ENCODE data around the gene CDH16.
"Not testable (repeated sequence)": the region's sequence is repeated elsewhere in the genome, so short reads cannot be mapped to it uniquely, and the experiment has no call there.

The CDH16 gene

DNA sequence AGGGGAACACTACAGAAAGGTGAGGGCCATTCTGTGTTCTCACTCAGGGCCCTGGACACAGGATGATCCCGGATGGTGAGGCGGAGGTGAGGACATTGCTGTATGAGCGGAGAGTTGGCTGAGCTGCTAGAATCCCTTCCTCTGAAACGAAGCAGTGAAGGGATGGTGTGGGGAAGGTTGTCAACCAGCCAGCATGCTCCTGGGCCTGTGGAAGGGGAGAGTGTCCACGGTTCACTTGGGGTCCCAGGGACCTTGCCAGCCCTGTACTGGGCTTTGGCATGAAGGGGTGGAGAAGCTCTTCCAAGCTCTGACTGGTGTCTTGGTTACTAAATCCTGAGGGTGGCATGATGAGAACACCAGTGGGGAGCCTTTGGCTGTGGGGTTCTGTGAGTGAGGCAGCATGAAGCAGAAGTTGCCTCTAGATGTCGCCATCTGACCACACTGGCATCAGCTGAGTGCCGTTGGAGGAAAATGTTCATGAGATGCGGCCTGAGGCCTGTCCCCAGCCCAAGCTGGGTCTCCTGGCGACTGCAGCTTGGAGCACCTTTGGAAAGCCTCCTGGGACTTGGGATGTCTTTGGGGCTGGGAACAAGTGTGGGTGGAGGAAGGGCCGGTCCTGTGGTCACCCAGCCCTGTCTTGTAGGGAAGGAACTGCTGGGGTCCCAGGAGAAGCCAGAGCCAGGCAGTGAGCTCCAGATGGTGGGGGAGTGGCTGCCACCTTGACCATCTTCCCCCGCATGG, 23.6 kb downstream of the CDH16 start:
- peak; percentile 65 for DNase-seq

DNA sequence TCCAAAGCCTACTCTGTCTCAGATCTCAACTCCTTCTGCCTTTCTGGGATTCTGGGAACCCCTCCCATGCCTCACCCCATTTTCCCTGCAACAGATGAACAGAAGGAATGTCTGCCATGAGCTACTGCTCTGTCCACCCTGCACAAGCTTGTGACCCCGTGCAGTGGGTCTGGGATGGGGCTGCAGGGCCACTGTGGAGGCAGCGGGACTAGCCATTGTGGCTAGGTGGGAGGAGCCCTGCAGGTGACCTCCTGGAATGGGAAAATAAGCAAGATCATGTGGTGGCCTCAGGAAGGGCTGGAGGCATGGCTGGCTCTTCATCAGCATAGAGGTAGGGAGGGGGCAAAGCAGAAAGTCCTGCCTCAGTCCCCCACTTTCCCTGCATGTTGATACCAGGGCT, 24.6 kb downstream of the CDH16 start:
- DNase-seq: no peak

- DNase-seq: no peak
Measured at GRCh38 chr16:66891797-66892196, 26.9 kb downstream of the CDH16 start.

GRCh38 chr16:66891360-66891759, 27.3 kb downstream of the CDH16 start:
- no peak for DNase-seq

GRCh38 chr16:66890799-66891198, 27.9 kb downstream of the CDH16 start:
- no peak for DNase-seq

DNA sequence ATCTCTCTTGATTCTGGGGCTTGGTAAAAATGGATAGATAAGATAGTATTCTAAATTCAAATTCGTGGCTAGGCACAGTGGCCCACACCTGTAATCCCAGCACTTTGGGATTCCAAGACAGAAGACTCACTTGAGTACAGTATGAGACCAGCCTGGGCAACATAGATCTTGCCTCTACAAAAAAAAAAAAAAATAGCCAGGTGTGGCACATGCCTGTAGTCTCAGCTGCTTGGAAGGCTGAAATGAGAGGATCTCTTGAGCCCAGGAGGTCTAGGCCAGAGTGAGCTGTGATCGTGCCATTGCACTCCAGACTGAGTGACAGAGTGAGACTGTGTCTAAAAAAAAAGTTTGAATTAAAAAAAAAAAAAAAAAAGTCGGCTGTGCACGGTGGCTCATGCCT, 29.1 kb downstream of the CDH16 start:
- DNase-seq: no peak

DNA sequence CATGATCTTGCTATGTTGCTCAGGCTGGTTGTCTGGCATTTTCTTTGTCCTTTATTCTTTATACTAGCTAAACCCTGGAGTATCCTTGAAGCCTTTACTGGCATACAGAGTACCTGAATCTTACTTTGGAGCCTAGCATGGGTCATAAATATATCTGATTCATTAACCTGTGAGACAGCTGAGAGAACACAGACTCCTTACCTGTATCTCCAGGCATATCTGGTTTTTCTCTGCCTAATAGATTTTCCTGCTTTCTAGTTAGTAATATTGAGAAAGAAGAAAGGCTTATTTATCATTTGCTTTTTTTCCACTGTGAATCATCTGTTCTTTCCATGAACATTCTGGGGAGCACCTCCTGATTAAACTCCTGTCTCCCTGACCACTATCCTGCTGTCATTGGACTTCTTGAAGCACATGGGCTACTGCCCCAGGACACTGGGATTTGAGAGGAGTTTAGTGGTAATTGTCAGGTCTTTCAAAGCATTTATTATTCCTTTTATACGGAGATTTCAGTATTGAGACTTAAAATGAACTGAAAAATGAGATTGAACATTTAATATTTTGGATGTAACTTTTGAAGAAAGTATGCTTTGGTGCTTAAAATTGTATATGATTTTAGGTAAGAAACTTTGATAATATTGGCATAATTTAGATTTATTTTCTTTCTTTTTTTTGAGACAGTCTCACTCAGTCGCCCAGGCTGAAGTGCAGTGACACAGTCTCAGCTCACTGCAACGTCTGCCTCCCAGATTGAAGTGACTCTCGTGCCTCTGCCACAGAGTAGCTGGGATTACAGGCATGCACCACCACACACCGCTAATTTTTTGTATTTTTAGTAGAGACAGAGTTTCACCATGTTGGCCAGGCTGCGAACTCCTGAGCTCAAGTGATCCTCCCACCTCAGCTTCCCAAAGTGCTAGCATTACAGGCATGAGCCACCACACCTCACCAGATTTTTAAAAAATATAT, 29.8 kb downstream of the CDH16 start:
- DNase-seq: no peak

DNA sequence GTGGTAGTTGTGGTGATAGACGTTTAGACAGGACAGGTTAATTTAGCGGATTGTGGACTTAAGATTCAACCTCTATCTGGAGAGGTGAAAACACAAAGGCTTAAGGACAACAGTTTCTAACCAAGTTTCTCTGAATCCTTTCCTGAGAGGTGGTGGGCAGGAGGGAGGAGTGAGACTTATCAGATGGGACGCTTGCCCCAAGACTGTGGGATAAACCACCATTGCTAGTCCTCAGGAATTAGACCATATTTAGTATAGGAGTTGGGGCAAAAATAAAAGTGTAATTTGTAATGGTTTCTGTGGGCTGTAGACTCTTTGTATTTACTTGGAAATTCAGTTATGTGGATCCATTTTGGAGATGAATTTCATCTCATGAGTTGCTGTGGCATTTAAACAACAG, 31.8 kb downstream of the CDH16 start:
- no peak for DNase-seq

DNA sequence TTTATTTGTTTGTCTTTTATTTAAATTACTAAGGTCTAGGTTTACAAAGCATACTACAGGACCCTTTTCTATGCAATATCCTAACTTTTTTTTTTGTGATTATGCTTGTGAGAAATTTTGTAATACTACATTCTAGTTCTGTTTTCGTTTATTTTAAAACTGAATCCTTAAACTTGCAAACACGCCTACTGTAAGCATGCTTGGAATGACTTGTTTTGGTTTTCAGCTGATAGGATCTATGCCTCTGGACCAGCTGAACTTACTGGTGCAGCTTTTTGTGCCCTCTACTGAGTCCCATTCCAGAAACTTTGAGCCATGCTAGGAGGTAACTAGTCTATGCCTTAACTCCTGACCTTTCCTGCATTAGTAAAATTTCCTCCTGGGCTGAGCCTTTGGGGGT, 32.4 kb downstream of the CDH16 start:
- DNase-seq: no peak

- DNase-seq: no peak
Measured at GRCh38 chr16:66885491-66885890, 33.2 kb downstream of the CDH16 start.

- DNase-seq: no peak
Measured at GRCh38 chr16:66882702-66883101, 36.0 kb downstream of the CDH16 start.

DNA sequence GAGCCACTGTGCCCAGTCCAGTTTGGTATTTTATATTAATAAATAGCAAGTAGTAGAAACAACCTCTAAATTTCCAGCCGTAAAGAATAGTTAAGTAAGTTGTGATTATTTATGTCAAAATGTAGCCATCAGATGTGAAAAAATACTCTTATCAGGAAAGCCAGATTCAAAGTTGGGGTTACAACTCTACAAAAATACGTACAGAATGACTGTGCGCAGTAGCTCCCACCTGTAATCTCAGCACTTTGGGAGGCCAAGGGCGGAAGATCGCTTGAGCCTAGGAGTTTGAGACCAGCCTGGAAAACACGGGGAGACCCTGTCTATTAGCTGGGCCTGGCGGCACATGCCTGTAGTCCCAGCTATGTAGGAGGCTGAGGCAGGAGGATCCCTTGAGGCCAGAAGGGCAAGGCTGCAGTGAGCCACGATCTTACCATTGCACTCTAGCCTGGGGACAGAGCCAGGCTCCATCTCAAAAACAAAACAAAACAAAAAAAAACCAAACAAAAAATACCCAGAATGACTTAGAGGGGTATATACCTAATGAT, 36.6 kb downstream of the CDH16 start:
- DNase-seq: no peak

GRCh38 chr16:66881560-66881959, 37.1 kb downstream of the CDH16 start:
- DNase-seq: no peak

- no peak for DNase-seq
Measured at GRCh38 chr16:66881014-66881417, 37.7 kb downstream of the CDH16 start.

- DNase-seq: peak; percentile 67
Measured at GRCh38 chr16:66880288-66881013, 38.2 kb downstream of the CDH16 start, which contains the start of gene PDP2. Gene PDP2 (plus strand): TSS chr16:66880515. CDS start chr16:66884285, 3,770 bp downstream.

GRCh38 chr16:66878067-66878466, 40.6 kb downstream of the CDH16 start:
- DNase-seq: no peak

DNA sequence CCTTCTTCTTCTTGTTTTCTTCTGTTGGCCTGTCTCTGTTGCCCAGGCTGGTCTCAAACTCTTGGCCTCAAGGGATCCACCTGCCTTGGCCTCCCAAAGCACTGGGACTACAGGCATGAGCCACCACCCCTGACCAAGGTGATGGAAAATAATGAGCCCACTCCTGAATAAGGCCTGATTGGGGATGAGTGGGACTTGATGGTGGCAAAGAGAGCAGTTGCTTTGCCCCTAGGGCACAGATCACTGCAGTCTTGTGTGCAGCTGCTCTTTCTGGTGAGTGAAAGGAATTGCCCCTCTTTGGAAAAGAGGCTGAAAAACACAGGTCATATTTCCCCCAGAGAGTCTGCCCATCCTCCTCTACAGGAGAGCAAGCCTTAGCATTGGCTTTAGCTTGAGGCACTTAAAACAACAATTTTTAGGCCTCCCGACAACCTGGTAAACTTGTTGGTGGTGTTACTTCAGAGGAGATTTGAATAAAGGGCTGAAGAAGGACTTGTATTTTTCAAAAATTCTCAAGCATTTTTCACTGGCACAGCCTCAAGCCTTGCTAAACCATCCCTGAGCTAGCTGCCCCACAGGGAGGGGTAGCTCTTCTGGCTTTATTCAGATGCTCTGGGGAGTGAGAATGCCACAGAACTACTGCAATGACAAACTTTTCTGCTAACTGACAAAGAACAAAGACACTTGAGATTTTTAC, 44.5 kb downstream of the CDH16 start:
- no peak for DNase-seq

GRCh38 chr16:66873685-66874055, 45.0 kb downstream of the CDH16 start:
- no peak for DNase-seq

DNA sequence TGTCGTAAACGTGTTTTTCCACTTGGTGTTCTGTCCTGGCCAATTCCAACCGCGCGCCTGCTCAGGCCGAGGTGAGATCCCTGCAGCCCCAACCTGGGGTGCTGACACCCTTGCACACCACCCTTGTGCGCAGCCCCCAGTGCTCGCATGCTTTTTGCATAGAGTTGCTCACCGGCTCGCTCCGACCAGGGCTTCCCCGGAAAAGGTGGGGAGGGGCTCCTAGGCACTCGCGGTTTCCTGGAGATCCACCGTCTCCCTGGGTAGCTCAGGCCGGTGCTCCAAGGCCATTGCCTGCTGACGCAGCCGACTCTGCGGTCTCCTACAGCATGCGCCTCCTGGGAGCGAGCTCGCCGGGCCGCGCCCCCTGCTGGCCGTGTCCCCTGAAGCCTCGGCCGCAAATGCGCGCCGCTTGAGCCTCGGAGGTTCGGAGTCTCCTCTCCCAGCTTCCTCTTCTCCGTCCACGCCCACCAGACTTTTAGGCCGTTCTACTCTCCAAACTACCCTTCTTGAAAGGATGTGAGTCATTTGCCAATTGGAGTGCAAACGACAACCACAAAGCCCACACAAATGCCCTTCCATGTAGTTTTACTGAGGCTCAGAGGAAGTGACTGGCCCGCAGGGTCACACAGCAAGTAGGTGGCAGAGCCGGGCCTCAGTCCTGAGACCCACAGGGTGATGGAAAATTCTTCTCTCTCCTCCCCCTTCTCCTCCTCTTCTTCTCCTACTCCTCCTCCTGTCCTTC, 45.6 kb downstream of the CDH16 start:
- peak; percentile 48 for DNase-seq

DNA sequence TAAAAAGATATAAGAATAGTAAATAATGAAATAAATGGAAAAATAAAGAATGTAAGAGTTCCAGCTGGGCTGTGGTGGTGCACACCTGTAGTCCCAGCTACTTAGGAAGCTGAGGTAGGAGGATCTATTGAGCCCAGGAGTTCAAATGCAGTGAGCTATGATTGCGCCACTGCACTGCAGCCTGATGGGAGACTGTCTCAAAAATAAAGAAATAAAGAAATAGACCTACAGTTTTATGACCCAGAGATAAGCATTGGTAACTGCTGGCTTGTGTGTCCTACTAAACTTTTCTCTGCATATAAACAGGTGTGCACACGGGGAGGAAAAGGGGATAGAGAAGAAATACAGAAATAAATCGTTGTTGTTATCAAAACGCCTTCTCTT, 46.1 kb downstream of the CDH16 start:
- no peak for DNase-seq

DNA sequence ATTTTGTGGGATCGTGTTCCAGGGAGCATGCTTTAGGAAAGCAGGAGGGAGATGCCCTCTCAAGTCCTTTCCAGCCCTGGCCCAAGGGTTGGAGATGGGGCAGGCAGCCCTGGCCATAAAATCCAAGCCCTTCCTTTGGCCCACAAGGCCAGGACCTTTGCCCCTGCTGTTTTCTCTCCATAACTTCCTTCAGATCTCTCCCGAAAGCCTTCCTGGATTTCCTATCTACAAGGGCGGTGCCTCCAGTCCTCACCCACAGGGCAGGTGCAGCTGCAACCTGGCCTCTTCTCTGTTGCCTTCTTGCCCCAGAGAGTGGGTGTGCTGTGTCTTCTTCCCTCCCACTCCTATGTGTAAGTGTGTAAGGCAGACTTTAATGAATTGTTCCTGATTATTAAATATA, 46.8 kb downstream of the CDH16 start:
- DNase-seq: no peak

GRCh38 chr16:66871363-66871762, 47.3 kb downstream of the CDH16 start:
- not testable (repeated sequence) for DNase-seq

All from NCI-H1694 treated with DMSO at 0.1 percent for 48 hours (cell line).